Tibial nerve (tissue), 4 donors: ENCODE data around the gene OSBPL10.

Source experiments
- CTCF ChIP-seq, 5 experiments: fragments of 200-600 bp in 3 of 5; fragments of 450-650 bp in 2 of 5; sonication (generic) in 3 of 5; IDR thresholded peaks; one replicate each; pipeline ENCODE4 v1.5.1; 2016 to 2019; ENCODE audit warnings: antibody characterized with exemption in 5 of 5, mild to moderate bottlenecking in 3 of 5, moderate library complexity in 2 of 5
- EP300 ChIP-seq, 2 donors: sonication (generic); formaldehyde crosslinking; IDR thresholded peaks; one replicate each; pipeline ENCODE4 v1.6.1; 2017; ENCODE audit warnings: antibody characterized with exemption in 2 of 2, mild to moderate bottlenecking in 1 of 2
- POLR2A ChIP-seq, 2 donors: fragments of 450-650 bp; IDR thresholded peaks; one replicate each; pipeline ENCODE4 v1.6.1; 2017; ENCODE audit warnings: antibody characterized with exemption in 2 of 2, mild to moderate bottlenecking in 2 of 2, moderate library complexity in 2 of 2

DNA sequence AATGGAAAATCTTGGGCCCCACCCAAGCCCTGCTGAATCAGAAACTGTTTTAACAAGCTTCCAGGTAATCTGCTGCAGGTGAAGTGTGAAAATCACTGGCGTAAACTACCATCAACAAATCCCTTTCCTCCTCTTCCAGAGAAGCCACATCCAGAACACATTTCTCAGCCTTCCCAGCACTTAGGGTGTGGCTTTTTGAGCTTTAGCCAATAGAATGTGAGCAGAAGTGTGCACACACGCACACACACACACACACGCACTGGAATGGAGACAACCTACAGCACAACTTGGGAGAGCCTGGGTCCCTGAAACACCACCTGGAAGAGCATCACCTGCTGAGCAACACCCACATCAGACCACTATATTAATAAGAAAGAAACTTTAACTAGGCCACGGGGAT lies 98.6 kb downstream of the OSBPL10 start:
- no peak for TF ChIP-seq CTCF (IDR thresholded peaks at IDR 0.05)
- no peak for TF ChIP-seq EP300 (IDR thresholded peaks at IDR 0.05)
- TF ChIP-seq POLR2A (IDR thresholded peaks at IDR 0.05), result no peak
